KOPT-K1 (cell line): ENCODE results near the gene OSBPL9.
"Not testable (repeated sequence)": the region's sequence is repeated elsewhere in the genome, so short reads cannot be mapped to it uniquely, and the experiment has no call there.

ENCODE experiments used
- H3K27ac ChIP-seq: fragments of 200-600 bp; sonication (generic); 2 replicates; pipeline ENCODE4 v1.5.1; 2016; ENCODE audit warnings: antibody characterized with exemption, mild to moderate bottlenecking, low read depth, low read length; ENCODE audit not compliant: poor library complexity, severe bottlenecking
- H3K36me3 ChIP-seq: fragments of 200-600 bp; sonication (generic); 2 replicates; pipeline ENCODE4 v1.5.1; 2017; ENCODE audit warnings: antibody characterized with exemption, mild to moderate bottlenecking, low read length, moderate library complexity; ENCODE audit not compliant: insufficient read depth
- H3K9me3 ChIP-seq: fragments of 200-600 bp; sonication (generic); 2 replicates; pipeline ENCODE4 v1.5.1; 2017; ENCODE audit warnings: antibody characterized with exemption, low read length, mild to moderate bottlenecking; ENCODE audit not compliant: insufficient read depth, poor library complexity, severe bottlenecking

The OSBPL9 gene

GRCh38 chr1:51592711-51593110 is 24.2 kb upstream of the OSBPL9 start:
- Histone ChIP-seq H3K27ac (no peak overlapping the region), H3K9me3 (no peaks in the 10 kb centered on the region), H3K36me3 (no peaks in the 10 kb centered on the region)

- H3K9me3 ChIP-seq: no peaks in the 10 kb centered on the region
- H3K36me3 ChIP-seq: no peaks in the 10 kb centered on the region
- no peak overlapping the region for H3K27ac ChIP-seq
Measured at GRCh38 chr1:51594716-51595115, 22.2 kb upstream of the OSBPL9 start.

GRCh38 chr1:51600529-51600928 is 16.4 kb upstream of the OSBPL9 start:
- H3K9me3 ChIP-seq: no peaks in the 10 kb centered on the region
- no peaks in the 10 kb centered on the region for H3K36me3 ChIP-seq
- H3K27ac ChIP-seq: no peak overlapping the region

- Histone ChIP-seq H3K36me3 (no peaks in the 10 kb centered on the region), H3K9me3 (no peaks in the 10 kb centered on the region), H3K27ac (no peak overlapping the region)
Measured at GRCh38 chr1:51600965-51601364, 15.9 kb upstream of the OSBPL9 start.

GRCh38 chr1:51605961-51606723 is 10.8 kb upstream of the OSBPL9 start:
- no peak overlapping the region for H3K27ac ChIP-seq

GRCh38 chr1:51607681-51608095 is 9.2 kb upstream of the OSBPL9 start:
- no peaks in the 10 kb centered on the region for H3K9me3 ChIP-seq
- H3K36me3 ChIP-seq: no peaks in the 10 kb centered on the region
- H3K27ac ChIP-seq: no peak overlapping the region

More at GRCh38 chr1:51605961-51606723, 10.8 kb upstream of the OSBPL9 start:
- Histone ChIP-seq H3K9me3 (no peaks in the 10 kb centered on the region), H3K36me3 (no peaks in the 10 kb centered on the region)

- H3K36me3 ChIP-seq, H3K27ac ChIP-seq, H3K9me3 ChIP-seq: not testable (repeated sequence)
Measured at GRCh38 chr1:51610104-51610503, 6.8 kb upstream of the OSBPL9 start.

- H3K27ac ChIP-seq: no peak overlapping the region
- no peaks in the 10 kb centered on the region for H3K36me3 ChIP-seq
Measured at GRCh38 chr1:51610637-51611036, 6.3 kb upstream of the OSBPL9 start.

GRCh38 chr1:51612447-51612961 is 4.4 kb upstream of the OSBPL9 start:
- no peak overlapping the region for H3K27ac ChIP-seq
- H3K9me3 ChIP-seq: no peaks in the 10 kb centered on the region
- H3K36me3 ChIP-seq: no peaks in the 10 kb centered on the region

More at GRCh38 chr1:51610637-51611036, 6.3 kb upstream of the OSBPL9 start:
- no peaks in the 10 kb centered on the region for H3K9me3 ChIP-seq

GRCh38 chr1:51615780-51616291 is 1.1 kb upstream of the OSBPL9 start:
- Histone ChIP-seq H3K27ac (no peak overlapping the region), H3K9me3 (no peaks in the 10 kb centered on the region), H3K36me3 (no peaks in the 10 kb centered on the region)

- H3K9me3 ChIP-seq: no peaks in the 10 kb centered on the region
- H3K27ac ChIP-seq: no peak overlapping the region
- H3K36me3 ChIP-seq: no peaks in the 10 kb centered on the region
Measured at GRCh38 chr1:51616490-51616889, 402 bp upstream of the OSBPL9 start.

GRCh38 chr1:51618715-51619114 is 1.8 kb downstream of the OSBPL9 start:
- H3K9me3 ChIP-seq: no peaks in the 10 kb centered on the region
- H3K36me3 ChIP-seq: no peaks in the 10 kb centered on the region
- no peak overlapping the region for H3K27ac ChIP-seq

- no peak overlapping the region for H3K27ac ChIP-seq
- no peaks in the 10 kb centered on the region for H3K9me3 ChIP-seq
- no peaks in the 10 kb centered on the region for H3K36me3 ChIP-seq
Measured at GRCh38 chr1:51620470-51620869, 3.6 kb downstream of the OSBPL9 start.

GRCh38 chr1:51621161-51621560 is 4.3 kb downstream of the OSBPL9 start:
- Histone ChIP-seq H3K27ac (no peak overlapping the region), H3K36me3 (no peaks in the 10 kb centered on the region), H3K9me3 (no peaks in the 10 kb centered on the region)

- Histone ChIP-seq H3K9me3 (no peaks in the 10 kb centered on the region), H3K27ac (no peak overlapping the region), H3K36me3 (no peaks in the 10 kb centered on the region)
Measured at GRCh38 chr1:51621841-51622454, 5.1 kb downstream of the OSBPL9 start.
